GM12864 (cell line): ENCODE measurements around the gene ADAMTSL2.

Experiments used
- DNase-seq: peaks from one replicate; pipeline ENCODE4 v3.0.0-alpha.2; 2011; ENCODE audit warnings: low read depth
- H3K4me3 ChIP-seq: 2 replicates; pipeline ENCODE4 v1.5.1; 2011; ENCODE audit warnings: mild to moderate bottlenecking, low read depth, low read length, control low read depth
- TF ChIP-seq, protein P1 (sequence below): IDR thresholded peaks from 2 replicates; pipeline ENCODE4 v1.5.1; 2011; ENCODE audit warnings: low read depth, mild to moderate bottlenecking, moderate library complexity, low read length, control low read depth, inconsistent platforms; ENCODE audit errors: missing control alignments

ADAMTSL2 gene

GRCh38 chr9:133581513-133582343, 47.2 kb downstream of the ADAMTSL2 start:
- DNase-seq = no peak
- no peak overlapping the region for H3K4me3 ChIP-seq
- TF ChIP-seq, protein P1, sequence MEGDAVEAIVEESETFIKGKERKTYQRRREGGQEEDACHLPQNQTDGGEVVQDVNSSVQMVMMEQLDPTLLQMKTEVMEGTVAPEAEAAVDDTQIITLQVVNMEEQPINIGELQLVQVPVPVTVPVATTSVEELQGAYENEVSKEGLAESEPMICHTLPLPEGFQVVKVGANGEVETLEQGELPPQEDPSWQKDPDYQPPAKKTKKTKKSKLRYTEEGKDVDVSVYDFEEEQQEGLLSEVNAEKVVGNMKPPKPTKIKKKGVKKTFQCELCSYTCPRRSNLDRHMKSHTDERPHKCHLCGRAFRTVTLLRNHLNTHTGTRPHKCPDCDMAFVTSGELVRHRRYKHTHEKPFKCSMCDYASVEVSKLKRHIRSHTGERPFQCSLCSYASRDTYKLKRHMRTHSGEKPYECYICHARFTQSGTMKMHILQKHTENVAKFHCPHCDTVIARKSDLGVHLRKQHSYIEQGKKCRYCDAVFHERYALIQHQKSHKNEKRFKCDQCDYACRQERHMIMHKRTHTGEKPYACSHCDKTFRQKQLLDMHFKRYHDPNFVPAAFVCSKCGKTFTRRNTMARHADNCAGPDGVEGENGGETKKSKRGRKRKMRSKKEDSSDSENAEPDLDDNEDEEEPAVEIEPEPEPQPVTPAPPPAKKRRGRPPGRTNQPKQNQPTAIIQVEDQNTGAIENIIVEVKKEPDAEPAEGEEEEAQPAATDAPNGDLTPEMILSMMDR = no peak

- TF ChIP-seq, protein P1 = no peak
- no peak overlapping the region for H3K4me3 ChIP-seq
- no peak for DNase-seq
These were observed 48.1 kb downstream of the ADAMTSL2 start for GRCh38 chr9:133582501-133583045.

DNA sequence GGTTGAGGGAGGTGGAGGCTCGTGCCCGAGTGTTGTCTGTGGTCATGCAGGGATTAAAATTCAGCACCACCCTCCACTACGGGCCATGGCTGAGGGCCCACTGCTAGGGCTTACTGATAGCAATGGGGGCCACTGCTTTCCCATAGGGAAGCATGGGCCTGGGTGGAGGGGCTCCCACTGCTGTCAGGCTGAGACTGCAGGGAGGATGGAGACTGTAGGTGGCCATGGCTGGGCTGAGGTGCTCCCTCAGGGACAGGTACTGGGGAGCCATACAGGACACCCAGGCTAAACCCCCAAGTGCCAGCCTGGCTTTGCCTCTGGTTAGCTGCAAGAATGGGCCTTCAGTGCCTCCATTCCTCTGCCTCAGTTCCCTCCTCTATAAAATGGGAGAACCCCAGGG, 48.6 kb downstream of the ADAMTSL2 start:
- TF ChIP-seq, protein P1 = no peak
- no peak for DNase-seq
- no peak overlapping the region for H3K4me3 ChIP-seq

DNA sequence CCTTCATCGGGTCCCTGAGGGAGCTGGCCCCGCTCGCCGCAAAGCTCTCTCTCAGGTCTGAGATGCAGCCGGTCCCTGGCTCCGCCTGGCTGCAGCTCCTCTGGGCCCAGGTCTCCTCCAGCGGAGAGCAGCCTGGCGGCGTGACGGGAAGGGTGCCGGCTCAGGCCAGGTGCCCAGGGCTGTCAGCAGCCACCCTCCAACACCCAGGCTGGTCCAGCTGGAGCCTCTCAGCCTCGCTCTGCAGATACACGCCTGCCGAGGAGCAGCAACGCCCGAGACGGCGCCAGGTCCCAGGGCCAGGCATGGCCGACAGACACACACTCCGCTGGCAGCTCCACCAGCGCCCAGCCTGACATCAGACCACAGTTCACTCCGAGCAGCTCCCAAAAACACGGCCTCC, 49.1 kb downstream of the ADAMTSL2 start:
- no peak for DNase-seq
- TF ChIP-seq, protein P1 = no peak
- H3K4me3 ChIP-seq = no peak overlapping the region

- DNase-seq = no peak
- H3K4me3 ChIP-seq = no peak overlapping the region
- TF ChIP-seq, protein P1 = no peak
These were observed 49.7 kb downstream of the ADAMTSL2 start for GRCh38 chr9:133584167-133584558.

DNA sequence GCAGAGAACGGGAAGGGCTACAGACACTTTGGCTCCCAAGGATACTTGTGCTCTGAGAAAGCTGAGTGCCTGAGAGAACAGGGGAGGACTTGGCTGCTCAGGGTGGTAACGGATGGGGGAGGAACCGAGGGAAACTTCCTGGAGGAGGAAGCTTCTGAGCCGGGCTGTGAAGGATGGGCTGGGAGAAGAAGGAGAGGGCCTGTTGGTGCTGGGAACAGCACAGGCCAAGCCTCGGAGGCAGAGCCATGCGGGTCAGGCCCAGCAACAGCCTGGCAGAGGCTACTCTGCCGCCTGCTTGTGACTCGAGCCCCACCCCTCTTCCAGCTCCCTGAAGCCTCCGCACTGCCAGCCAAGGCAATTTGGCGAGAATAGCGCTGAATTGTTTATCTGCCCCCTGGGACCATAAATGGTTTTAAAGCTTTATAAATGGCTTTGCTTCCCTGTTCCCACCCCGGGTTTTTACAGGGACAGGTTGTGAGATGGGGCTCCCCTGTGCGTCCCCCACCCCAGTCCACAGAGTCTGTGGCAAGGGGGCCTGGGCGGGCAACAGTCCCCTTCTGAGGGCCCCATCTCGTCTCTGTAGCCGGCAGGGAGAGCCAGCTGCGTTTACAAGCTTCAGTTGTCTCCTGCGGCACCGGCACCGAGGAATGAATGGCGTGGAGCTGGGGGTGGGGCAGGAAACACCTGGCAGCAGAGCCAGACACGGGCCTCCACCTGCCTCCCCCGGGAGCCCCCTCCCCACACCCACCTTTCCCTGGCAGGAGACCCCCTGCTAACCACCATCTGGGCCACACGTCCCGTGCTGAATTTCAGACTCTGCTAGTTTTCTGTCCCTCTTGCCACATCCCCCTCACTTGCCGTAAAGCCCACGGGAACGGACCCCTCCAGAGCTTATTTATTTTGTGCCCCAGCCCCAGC, 50.3 kb downstream of the ADAMTSL2 start:
- no peak for DNase-seq
- TF ChIP-seq, protein P1 = no peak
- H3K4me3 ChIP-seq = no peak overlapping the region
